ENCODE measurements around the gene TEX9. TPM values are rescaled to one million over a fixed set of nuclear protein-coding genes. Genes with fewer than 3 reads are reported as not detected.
"Not testable (repeated sequence)": the region's sequence is repeated elsewhere in the genome, so short reads cannot be mapped to it uniquely, and the experiment has no call there.

TEX9 gene
- total RNA-seq, 1 experiment from 2014 or later: 3.0 TPM

GRCh38 chr15:56366211-56366610 lies 985 bp downstream of the TEX9 start:
- DNase-seq (ENCODE audit: low read depth): no peak

- DNase-seq (ENCODE audit: low read depth): no peak
Measured at GRCh38 chr15:56367156-56367555, 1.9 kb downstream of the TEX9 start.

GRCh38 chr15:56369234-56369633 lies 4.0 kb downstream of the TEX9 start:
- DNase-seq (ENCODE audit: low read depth): no peak

GRCh38 chr15:56371495-56372147 lies 6.4 kb downstream of the TEX9 start:
- DNase-seq (ENCODE audit: low read depth): no peak

- DNase-seq (ENCODE audit: low read depth): not testable (repeated sequence)
Measured at GRCh38 chr15:56374693-56375092, 9.5 kb downstream of the TEX9 start.

GRCh38 chr15:56377822-56378221 lies 12.6 kb downstream of the TEX9 start:
- not testable (repeated sequence) for DNase-seq (ENCODE audit: low read depth)

GRCh38 chr15:56383010-56383409 lies 17.8 kb downstream of the TEX9 start:
- DNase-seq (ENCODE audit: low read depth): peak; percentile 30

GRCh38 chr15:56385908-56386307 lies 20.7 kb downstream of the TEX9 start:
- DNase-seq (ENCODE audit: low read depth): no peak

GRCh38 chr15:56390739-56391267 lies 25.6 kb downstream of the TEX9 start:
- DNase-seq (ENCODE audit: low read depth): no peak

GRCh38 chr15:56393277-56393676 lies 28.1 kb downstream of the TEX9 start:
- DNase-seq (ENCODE audit: low read depth): no peak

- DNase-seq (ENCODE audit: low read depth): no peak
Measured at GRCh38 chr15:56394909-56395308, 29.7 kb downstream of the TEX9 start.

- not testable (repeated sequence) for DNase-seq (ENCODE audit: low read depth)
Measured at GRCh38 chr15:56397325-56397724, 32.1 kb downstream of the TEX9 start.

GRCh38 chr15:56399209-56399608 lies 34.0 kb downstream of the TEX9 start:
- DNase-seq (ENCODE audit: low read depth): not testable (repeated sequence)

- no peak for DNase-seq (ENCODE audit: low read depth)
Measured at GRCh38 chr15:56410721-56411120, 45.5 kb downstream of the TEX9 start.

GRCh38 chr15:56411122-56411749 lies 46.0 kb downstream of the TEX9 start:
- no peak for DNase-seq (ENCODE audit: low read depth)

- not testable (repeated sequence) for DNase-seq (ENCODE audit: low read depth)
Measured at GRCh38 chr15:56413114-56413733, 48.0 kb downstream of the TEX9 start.

GRCh38 chr15:56425276-56425675 lies 60.0 kb downstream of the TEX9 start:
- no peak for DNase-seq (ENCODE audit: low read depth)

GRCh38 chr15:56425976-56426375 lies 60.8 kb downstream of the TEX9 start:
- DNase-seq (ENCODE audit: low read depth): no peak

GRCh38 chr15:56428821-56429458 lies 63.7 kb downstream of the TEX9 start:
- peak; percentile 33 for DNase-seq (ENCODE audit: low read depth)

- no peak for DNase-seq (ENCODE audit: low read depth)
Measured at GRCh38 chr15:56432304-56432703, 67.1 kb downstream of the TEX9 start.

- no peak for DNase-seq (ENCODE audit: low read depth)
Measured at GRCh38 chr15:56440214-56440770, 75.1 kb downstream of the TEX9 start.

- DNase-seq (ENCODE audit: low read depth): no peak
Measured at GRCh38 chr15:56442354-56442753, 77.1 kb downstream of the TEX9 start.
